Measurements from ENCODE around the gene RANBP10.

Gene RANBP10

DNA sequence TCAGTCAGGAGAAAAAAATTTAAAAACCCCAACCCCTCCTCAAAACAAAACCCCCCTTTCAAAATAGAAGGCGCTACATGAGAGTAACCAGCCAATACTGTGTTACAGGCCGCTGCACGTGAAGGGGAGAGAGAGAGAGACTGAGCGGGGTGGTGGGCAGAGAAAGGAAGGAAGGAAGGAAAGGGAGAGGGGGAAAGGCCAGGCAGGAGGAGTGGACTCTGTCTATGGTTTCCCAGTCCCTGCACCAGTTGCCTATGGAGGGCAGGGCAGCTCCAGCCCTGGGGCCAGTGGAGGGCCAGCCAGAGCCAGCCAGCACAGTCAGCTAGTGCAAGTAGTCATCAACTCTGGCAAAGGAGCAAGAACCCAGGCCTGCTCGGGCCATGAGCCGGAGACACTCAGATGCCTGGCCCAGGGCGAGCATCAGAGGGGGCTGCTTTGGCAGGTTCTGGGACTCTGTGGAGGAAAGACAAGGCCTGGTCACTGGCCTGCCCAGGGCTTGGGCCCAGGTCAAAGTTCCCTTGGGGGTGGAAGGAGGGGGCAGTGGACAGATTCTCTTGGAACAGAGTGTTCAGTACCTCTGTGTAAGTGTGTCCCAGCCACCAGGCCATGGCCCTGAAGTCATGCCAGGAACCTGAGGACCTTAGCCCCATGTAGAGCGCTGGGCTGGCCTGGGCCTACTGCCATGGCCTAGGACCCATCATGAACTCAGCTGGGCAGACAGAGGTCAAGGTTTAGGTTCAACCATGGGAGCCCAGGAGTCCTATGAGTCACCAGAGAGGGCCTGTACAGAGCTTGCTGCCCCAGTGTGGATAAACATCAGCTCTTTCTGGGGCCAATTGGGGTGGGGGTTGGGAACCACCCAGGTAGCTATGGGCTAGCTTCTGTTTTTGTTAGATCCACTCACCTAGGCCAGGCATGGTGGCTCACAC lies 80.0 kb downstream of the RANBP10 start:
- no peak overlapping the region for H3K9ac ChIP-seq (ENCODE audit: low read length)
- TF ChIP-seq, protein P1, sequence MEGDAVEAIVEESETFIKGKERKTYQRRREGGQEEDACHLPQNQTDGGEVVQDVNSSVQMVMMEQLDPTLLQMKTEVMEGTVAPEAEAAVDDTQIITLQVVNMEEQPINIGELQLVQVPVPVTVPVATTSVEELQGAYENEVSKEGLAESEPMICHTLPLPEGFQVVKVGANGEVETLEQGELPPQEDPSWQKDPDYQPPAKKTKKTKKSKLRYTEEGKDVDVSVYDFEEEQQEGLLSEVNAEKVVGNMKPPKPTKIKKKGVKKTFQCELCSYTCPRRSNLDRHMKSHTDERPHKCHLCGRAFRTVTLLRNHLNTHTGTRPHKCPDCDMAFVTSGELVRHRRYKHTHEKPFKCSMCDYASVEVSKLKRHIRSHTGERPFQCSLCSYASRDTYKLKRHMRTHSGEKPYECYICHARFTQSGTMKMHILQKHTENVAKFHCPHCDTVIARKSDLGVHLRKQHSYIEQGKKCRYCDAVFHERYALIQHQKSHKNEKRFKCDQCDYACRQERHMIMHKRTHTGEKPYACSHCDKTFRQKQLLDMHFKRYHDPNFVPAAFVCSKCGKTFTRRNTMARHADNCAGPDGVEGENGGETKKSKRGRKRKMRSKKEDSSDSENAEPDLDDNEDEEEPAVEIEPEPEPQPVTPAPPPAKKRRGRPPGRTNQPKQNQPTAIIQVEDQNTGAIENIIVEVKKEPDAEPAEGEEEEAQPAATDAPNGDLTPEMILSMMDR (IDR thresholded peaks at IDR 0.05; ENCODE audit: insufficient read depth, low read length, poor library complexity, severe bottlenecking), result no peak
- no peak for TF ChIP-seq EZH2phosphoT487 (conservative IDR thresholded peaks at IDR 0.05; ENCODE audit: low read length)

DNA sequence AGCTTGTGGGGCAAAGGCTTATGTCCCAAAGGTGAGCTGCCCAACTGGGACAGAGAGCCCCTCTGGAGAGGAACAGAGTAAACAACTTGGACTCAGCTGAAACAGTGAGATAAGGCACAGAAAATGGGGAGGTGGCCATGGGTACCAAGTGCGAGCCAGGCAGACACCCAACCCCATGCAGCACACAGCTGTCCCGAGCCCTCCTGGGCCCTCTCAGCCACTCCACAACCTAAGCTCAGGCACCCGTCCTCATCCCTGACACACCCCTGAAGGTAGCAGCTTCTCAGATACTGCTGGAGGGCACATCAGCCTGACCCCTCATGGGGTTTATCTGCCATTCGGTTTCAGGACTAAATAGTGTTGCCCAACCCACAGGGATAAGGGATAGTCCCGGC lies 82.5 kb downstream of the RANBP10 start:
- H3K9ac ChIP-seq (ENCODE audit: low read length), result no peak overlapping the region
- H3K9me3 ChIP-seq (ENCODE audit: insufficient read depth, low read length), result no peaks in the 10 kb centered on the region
- no peaks in the 10 kb centered on the region for H4K20me1 ChIP-seq (ENCODE audit: low read depth, low read length)
- H3K79me2 ChIP-seq (ENCODE audit: insufficient read depth, low read length), result peaks cover 3% of the 10 kb centered on the region
- H3K27ac ChIP-seq (ENCODE audit: low read depth, low read length), result no peak overlapping the region
- no peak overlapping the region for H3K4me2 ChIP-seq (ENCODE audit: low read depth, low read length, poor library complexity, severe bottlenecking)
- H3K9me2 ChIP-seq (replicated peaks; ENCODE audit: insufficient read depth, low read length), result no peaks in the 10 kb centered on the region
- H3K4me3 ChIP-seq (ENCODE audit: insufficient read depth, low read length, poor library complexity, severe bottlenecking), result no peak overlapping the region
- TF ChIP-seq, protein P1 (IDR thresholded peaks at IDR 0.05; ENCODE audit: insufficient read depth, low read length, poor library complexity, severe bottlenecking), result no peak
- no peak for TF ChIP-seq EZH2phosphoT487 (conservative IDR thresholded peaks at IDR 0.05; ENCODE audit: low read length)
- no peaks in the 10 kb centered on the region for H3K36me3 ChIP-seq (ENCODE audit: low read length)
- no peaks in the 10 kb centered on the region for H3F3A ChIP-seq (ENCODE audit: insufficient read depth)
- H3K27me3 ChIP-seq (ENCODE audit: low read length), result no peaks in the 10 kb centered on the region
- H2AFZ ChIP-seq (ENCODE audit: low read depth, low read length, severe bottlenecking), result no peak overlapping the region

More for the DNA sequence above, 80.0 kb downstream of the RANBP10 start:
- no peaks in the 10 kb centered on the region for H3K9me2 ChIP-seq (replicated peaks; ENCODE audit: insufficient read depth, low read length)
- no peaks in the 10 kb centered on the region for H3K79me2 ChIP-seq (ENCODE audit: insufficient read depth, low read length)
- no peaks in the 10 kb centered on the region for H4K20me1 ChIP-seq (ENCODE audit: low read depth, low read length)
- H3F3A ChIP-seq (ENCODE audit: insufficient read depth), result no peaks in the 10 kb centered on the region
- no peaks in the 10 kb centered on the region for H3K9me3 ChIP-seq (ENCODE audit: insufficient read depth, low read length)
- no peaks in the 10 kb centered on the region for H3K27me3 ChIP-seq (ENCODE audit: low read length)
- H3K4me3 ChIP-seq (ENCODE audit: insufficient read depth, low read length, poor library complexity, severe bottlenecking), result no peak overlapping the region
- H3K4me2 ChIP-seq (ENCODE audit: low read depth, low read length, poor library complexity, severe bottlenecking), result no peak overlapping the region
- H3K36me3 ChIP-seq (ENCODE audit: low read length), result no peaks in the 10 kb centered on the region
- no peak overlapping the region for H2AFZ ChIP-seq (ENCODE audit: low read depth, low read length, severe bottlenecking)
- no peak overlapping the region for H3K27ac ChIP-seq (ENCODE audit: low read depth, low read length)

DNA sequence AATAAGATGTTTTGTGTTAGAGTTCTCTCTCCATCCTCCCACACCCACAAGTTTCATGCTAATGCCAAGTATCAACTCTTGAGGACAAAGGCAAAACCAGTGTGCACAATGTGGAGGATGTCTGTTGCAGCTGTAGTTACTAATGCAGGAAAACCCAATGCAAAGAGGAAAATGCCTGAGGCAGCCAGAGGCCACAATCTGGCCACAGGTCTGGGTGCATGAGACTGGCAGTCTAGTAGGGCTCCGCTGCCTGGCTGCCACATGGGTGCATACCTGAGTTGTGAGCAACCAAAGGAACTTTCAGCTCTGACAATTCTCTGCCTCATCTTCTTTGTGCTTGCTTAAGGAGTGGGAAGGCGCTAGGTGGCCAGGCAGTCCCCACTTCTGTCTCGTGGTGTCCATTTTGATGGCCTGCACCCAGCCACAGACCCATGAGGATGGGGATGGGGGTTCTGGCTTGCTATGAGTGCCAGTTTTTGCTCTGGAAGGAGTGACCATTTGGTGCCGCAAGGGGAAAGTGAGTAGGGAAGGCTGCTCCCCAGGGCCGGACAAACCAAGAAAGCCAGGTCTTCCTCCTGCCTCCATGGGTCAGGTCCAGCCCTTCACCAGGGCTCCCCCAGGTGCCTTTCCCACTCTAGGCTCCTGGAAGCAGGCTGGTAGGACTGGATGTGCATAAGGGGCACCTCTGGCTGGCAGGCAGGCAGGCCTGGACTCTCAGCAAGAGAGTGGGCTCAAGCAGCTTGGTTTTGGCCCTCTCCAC lies 83.0 kb downstream of the RANBP10 start:
- TF ChIP-seq, protein P1 (IDR thresholded peaks at IDR 0.05; ENCODE audit: insufficient read depth, low read length, poor library complexity, severe bottlenecking), result no peak
- TF ChIP-seq EZH2phosphoT487 (conservative IDR thresholded peaks at IDR 0.05; ENCODE audit: low read length), result no peak
- H3K27ac ChIP-seq (ENCODE audit: low read depth, low read length), result no peak overlapping the region
- H3K36me3 ChIP-seq (ENCODE audit: low read length), result no peaks in the 10 kb centered on the region

More for the DNA sequence above, 83.0 kb downstream of the RANBP10 start:
- Histone ChIP-seq H3K9me3 (ENCODE audit: insufficient read depth, low read length) (no peaks in the 10 kb centered on the region), H3K27me3 (ENCODE audit: low read length) (no peaks in the 10 kb centered on the region), H3K9me2 (replicated peaks; ENCODE audit: insufficient read depth, low read length) (no peaks in the 10 kb centered on the region), H2AFZ (ENCODE audit: low read depth, low read length, severe bottlenecking) (no peak overlapping the region), H3F3A (ENCODE audit: insufficient read depth) (no peaks in the 10 kb centered on the region), H4K20me1 (ENCODE audit: low read depth, low read length) (no peaks in the 10 kb centered on the region), H3K9ac (ENCODE audit: low read length) (no peak overlapping the region), H3K79me2 (ENCODE audit: insufficient read depth, low read length) (peaks cover 9% of the 10 kb centered on the region), H3K4me2 (ENCODE audit: low read depth, low read length, poor library complexity, severe bottlenecking) (no peak overlapping the region), H3K4me3 (ENCODE audit: insufficient read depth, low read length, poor library complexity, severe bottlenecking) (no peak overlapping the region)
